H1 (cell line): ENCODE data around the gene GPR143. TPM values are rescaled to one million over a fixed set of nuclear protein-coding genes. Genes with fewer than 3 reads are reported as not detected.

Experiments used
- BACH1 ChIP-seq: IDR thresholded peaks from 2 replicates; pipeline ENCODE4 v1.6.1; 2012; ENCODE audit warnings: low read length, improper control_type of control experiment
- BCL11A ChIP-seq, 2 experiments: IDR thresholded peaks; one replicate each; pipeline ENCODE4 v1.6.1; 2011; ENCODE audit warnings: low read depth in 2 of 2, low read length in 2 of 2, mild to moderate bottlenecking in 2 of 2
- CBX5 ChIP-seq: fragments of 300-800, 300-1000 bp; sonication (generic); IDR thresholded peaks from 2 replicates; pipeline ENCODE4 v1.7.1; 2016; ENCODE audit warnings: antibody characterized with exemption, low read length, low read depth
- CREB1 ChIP-seq: IDR thresholded peaks from 2 replicates; pipeline ENCODE4 v1.6.1; 2012; ENCODE audit warnings: inconsistent platforms
- PHF8 ChIP-seq: fragments of 200-600 bp; sonication (generic); conservative IDR thresholded peaks from 2 replicates; pipeline ENCODE4 v1.7.1; 2012; ENCODE audit warnings: low read depth, mild to moderate bottlenecking, inconsistent platforms, low read length, moderate library complexity
- RBBP5 ChIP-seq: IDR thresholded peaks from 2 replicates; pipeline ENCODE4 v1.7.1; 2012; ENCODE audit warnings: low read depth, mild to moderate bottlenecking, inconsistent platforms, low read length, moderate library complexity, borderline replicate concordance
- RNF2 ChIP-seq: fragments of 200-900, 300-1000 bp; sonication (generic); IDR thresholded peaks from 2 replicates; pipeline ENCODE4 v1.7.1; 2016; ENCODE audit warnings: borderline replicate concordance, low read depth, mild to moderate bottlenecking, antibody characterized with exemption, low read length; ENCODE audit not compliant: poor library complexity, severe bottlenecking; ENCODE audit errors: missing control alignments
- SAP30 ChIP-seq: fragments of 300-600 bp; sonication (generic); IDR thresholded peaks from 2 replicates; pipeline ENCODE4 v1.7.1; 2012; ENCODE audit warnings: low read length, moderate library complexity, mild to moderate bottlenecking, inconsistent platforms; ENCODE audit not compliant: insufficient read depth, insufficient replicate concordance
- TAF1 ChIP-seq: IDR thresholded peaks from 2 replicates; pipeline ENCODE4 v1.6.1; 2011; ENCODE audit warnings: mild to moderate bottlenecking, low read depth, low read length
- polyA plus RNA-seq, 7 experiments: library from polyadenylated mRNA; depleted of rRNA in 3 of 7; stranded (reverse) in 5 of 7; unstranded in 2 of 7; fragments of >200 nt in 5 of 7; fragments of 200-250 nt in 2 of 7; gene quantifications; 1 replicate in 5 of 7; 2 replicates in 1 of 7; 4 replicates in 1 of 7; pipeline versions ENCODE4 v1.2.1 to v1.2.3, GENCODE V29; 2011 to 2013; ENCODE audit warnings: missing spikeins in 2 of 7, mixed read lengths in 2 of 7
- total RNA-seq: library from RNA; stranded (reverse); fragmentation: NEBNext Ultra II Directional; extraction: Animal tissue kit (Norgen Biotek cat#: 25700); gene quantifications from 2 replicates; pipeline ENCODE4 v1.2.1, GENCODE V29; 2021
- TF ChIP-seq, protein P1 (sequence below): fragments of 300-600 bp; sonication (generic); IDR thresholded peaks from 2 replicates; pipeline ENCODE4 v1.7.1; 2012; ENCODE audit warnings: low read length, moderate library complexity, mild to moderate bottlenecking, inconsistent platforms; ENCODE audit not compliant: insufficient replicate concordance

Gene GPR143
- total and polyA plus RNA-seq, 2 of the 8 experiments (the other 6 are each of a cell fraction or from before 2014, with no cell fraction given) = 18.5 to 30.7 TPM

DNA sequence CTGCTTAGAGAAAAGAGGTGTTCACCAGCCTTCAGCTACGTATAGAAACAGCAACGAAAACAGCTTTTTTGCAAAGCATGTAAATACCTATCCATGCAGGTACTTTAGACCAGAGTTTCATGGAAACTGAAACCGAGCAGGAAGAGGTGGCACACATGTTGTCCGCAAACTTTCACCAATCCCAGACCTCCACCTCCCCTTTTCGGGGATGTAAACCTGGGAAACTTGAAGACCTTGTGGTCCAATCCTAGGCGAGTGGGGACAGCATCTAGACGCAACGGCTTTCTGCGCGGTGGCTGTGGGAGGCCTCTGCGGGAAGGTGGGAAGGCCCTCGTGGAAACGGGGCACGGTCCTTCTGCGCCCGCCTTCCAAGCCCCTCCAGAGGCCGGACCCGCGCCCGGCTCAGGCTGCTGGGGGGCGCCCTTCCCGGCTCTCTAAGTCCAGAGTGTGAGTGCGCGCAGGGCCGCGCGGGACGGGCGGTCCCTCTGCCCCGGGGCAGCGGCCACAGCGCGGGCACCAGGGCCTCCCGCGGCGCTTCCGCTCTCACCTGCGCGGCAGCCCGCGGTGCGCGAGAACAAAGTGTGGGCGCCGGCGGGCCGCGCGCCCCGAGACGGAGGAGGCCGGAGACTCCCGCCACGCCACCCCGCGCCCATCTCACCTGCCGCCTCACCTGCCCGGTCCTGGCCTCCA is 19.8 kb upstream of the GPR143 start (continued):
- TF ChIP-seq, protein P1, sequence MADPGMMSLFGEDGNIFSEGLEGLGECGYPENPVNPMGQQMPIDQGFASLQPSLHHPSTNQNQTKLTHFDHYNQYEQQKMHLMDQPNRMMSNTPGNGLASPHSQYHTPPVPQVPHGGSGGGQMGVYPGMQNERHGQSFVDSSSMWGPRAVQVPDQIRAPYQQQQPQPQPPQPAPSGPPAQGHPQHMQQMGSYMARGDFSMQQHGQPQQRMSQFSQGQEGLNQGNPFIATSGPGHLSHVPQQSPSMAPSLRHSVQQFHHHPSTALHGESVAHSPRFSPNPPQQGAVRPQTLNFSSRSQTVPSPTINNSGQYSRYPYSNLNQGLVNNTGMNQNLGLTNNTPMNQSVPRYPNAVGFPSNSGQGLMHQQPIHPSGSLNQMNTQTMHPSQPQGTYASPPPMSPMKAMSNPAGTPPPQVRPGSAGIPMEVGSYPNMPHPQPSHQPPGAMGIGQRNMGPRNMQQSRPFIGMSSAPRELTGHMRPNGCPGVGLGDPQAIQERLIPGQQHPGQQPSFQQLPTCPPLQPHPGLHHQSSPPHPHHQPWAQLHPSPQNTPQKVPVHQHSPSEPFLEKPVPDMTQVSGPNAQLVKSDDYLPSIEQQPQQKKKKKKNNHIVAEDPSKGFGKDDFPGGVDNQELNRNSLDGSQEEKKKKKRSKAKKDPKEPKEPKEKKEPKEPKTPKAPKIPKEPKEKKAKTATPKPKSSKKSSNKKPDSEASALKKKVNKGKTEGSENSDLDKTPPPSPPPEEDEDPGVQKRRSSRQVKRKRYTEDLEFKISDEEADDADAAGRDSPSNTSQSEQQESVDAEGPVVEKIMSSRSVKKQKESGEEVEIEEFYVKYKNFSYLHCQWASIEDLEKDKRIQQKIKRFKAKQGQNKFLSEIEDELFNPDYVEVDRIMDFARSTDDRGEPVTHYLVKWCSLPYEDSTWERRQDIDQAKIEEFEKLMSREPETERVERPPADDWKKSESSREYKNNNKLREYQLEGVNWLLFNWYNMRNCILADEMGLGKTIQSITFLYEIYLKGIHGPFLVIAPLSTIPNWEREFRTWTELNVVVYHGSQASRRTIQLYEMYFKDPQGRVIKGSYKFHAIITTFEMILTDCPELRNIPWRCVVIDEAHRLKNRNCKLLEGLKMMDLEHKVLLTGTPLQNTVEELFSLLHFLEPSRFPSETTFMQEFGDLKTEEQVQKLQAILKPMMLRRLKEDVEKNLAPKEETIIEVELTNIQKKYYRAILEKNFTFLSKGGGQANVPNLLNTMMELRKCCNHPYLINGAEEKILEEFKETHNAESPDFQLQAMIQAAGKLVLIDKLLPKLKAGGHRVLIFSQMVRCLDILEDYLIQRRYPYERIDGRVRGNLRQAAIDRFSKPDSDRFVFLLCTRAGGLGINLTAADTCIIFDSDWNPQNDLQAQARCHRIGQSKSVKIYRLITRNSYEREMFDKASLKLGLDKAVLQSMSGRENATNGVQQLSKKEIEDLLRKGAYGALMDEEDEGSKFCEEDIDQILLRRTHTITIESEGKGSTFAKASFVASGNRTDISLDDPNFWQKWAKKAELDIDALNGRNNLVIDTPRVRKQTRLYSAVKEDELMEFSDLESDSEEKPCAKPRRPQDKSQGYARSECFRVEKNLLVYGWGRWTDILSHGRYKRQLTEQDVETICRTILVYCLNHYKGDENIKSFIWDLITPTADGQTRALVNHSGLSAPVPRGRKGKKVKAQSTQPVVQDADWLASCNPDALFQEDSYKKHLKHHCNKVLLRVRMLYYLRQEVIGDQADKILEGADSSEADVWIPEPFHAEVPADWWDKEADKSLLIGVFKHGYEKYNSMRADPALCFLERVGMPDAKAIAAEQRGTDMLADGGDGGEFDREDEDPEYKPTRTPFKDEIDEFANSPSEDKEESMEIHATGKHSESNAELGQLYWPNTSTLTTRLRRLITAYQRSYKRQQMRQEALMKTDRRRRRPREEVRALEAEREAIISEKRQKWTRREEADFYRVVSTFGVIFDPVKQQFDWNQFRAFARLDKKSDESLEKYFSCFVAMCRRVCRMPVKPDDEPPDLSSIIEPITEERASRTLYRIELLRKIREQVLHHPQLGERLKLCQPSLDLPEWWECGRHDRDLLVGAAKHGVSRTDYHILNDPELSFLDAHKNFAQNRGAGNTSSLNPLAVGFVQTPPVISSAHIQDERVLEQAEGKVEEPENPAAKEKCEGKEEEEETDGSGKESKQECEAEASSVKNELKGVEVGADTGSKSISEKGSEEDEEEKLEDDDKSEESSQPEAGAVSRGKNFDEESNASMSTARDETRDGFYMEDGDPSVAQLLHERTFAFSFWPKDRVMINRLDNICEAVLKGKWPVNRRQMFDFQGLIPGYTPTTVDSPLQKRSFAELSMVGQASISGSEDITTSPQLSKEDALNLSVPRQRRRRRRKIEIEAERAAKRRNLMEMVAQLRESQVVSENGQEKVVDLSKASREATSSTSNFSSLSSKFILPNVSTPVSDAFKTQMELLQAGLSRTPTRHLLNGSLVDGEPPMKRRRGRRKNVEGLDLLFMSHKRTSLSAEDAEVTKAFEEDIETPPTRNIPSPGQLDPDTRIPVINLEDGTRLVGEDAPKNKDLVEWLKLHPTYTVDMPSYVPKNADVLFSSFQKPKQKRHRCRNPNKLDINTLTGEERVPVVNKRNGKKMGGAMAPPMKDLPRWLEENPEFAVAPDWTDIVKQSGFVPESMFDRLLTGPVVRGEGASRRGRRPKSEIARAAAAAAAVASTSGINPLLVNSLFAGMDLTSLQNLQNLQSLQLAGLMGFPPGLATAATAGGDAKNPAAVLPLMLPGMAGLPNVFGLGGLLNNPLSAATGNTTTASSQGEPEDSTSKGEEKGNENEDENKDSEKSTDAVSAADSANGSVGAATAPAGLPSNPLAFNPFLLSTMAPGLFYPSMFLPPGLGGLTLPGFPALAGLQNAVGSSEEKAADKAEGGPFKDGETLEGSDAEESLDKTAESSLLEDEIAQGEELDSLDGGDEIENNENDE = no peak
- TF ChIP-seq CREB1 (no peak), TAF1 (peak; percentile 5; the same call in 1 of the 2 replicates), SAP30 (no peak), CBX5 (no peak), RBBP5 (no peak; the same call in 1 of the 2 replicates), BCL11A (IDR thresholded peaks at IDR 0.05; ENCODE audit: low read depth in 2 of 2, low read length in 2 of 2) (no peak), RNF2 (no peak), BACH1 (no peak), PHF8 (0 out of 2 replicates have a peak, but pooled peaks have one; percentile 1)
